ENCODE results near the gene ANKRD34A. TPM values are rescaled to one million over a fixed set of nuclear protein-coding genes. Genes with fewer than 3 reads are reported as not detected.

The ANKRD34A gene
- total RNA-seq, 1 experiment from 2014 or later, result 1.1 TPM

DNA sequence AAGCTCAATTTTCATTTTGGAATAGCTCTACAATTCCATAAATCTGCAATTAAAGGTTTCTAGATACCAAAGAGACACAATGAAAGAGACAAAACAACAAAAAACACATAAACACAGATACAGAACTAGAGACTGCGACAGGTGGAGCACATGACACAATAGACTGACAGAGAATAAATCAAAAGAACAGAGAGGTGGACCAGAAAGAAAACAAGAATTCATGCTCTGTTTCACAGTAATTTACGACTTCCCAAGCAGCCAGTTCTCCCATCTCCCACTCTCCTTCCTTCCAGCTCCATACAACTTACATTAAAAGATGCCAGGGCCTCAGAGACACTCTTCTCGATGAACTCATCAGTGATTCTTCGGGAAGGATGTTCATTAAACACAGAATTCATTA is 22.0 kb downstream of the ANKRD34A start:
- intact Hi-C loops (cut with micrococcal nuclease), result loop anchor here (10.0 kb wide), 1 partner anchor 62 kb away; no protein-coding TSS in a partner anchor
- no peaks in the 10 kb centered on the region for H4K20me1 ChIP-seq (ENCODE audit: insufficient read depth)
- DNase-seq (ENCODE audit: low read depth, low spot score) (no peak), ATAC-seq (no peak)
- no peaks in the 10 kb centered on the region for H3K36me3 ChIP-seq (ENCODE audit: control insufficient read depth in 1 of 2, insufficient read depth in 2 of 2, low read length in 2 of 2)
- ChIA-PET RAD21 (ENCODE audit: low non-redundant PET in 1 of 2, low total read pairs in 2 of 2, uncharacterized antibody in 2 of 2, unreplicated experiment in 2 of 2) (no interaction called here), POLR2A (interaction anchor here (1.1 kb wide), 1 partner anchor 12 kb away, joined by 3 read pairs; no protein-coding TSS in a partner anchor), CTCF (no interaction called here)
- peaks cover 0 to 3% of the 10 kb centered on the region in 2 experiments; a peak in 1 of 4 replicates for H3K4me1 ChIP-seq (ENCODE audit: control insufficient read depth in 1 of 2, insufficient read depth in 2 of 2, low read length in 2 of 2)
- H3K9me2 ChIP-seq (ENCODE audit: insufficient read depth), result no peaks in the 10 kb centered on the region
- H3K27ac ChIP-seq (ENCODE audit: low read depth, low read length), result no peak overlapping the region
- no peak overlapping the region for H3K9ac ChIP-seq (ENCODE audit: low read length)
- no peaks in the 10 kb centered on the region for H3K9me3 ChIP-seq (ENCODE audit: control insufficient read depth in 1 of 2, insufficient read depth in 1 of 2, low read depth in 1 of 2, low read length in 2 of 2)
- BruUV-seq (replicated peaks), result no TSS peak
- H3K4me3 ChIP-seq (replicated peaks in 1 of 2; ENCODE audit: low read depth in 1 of 2, low read length in 2 of 2), result no peak overlapping the region
- H2AFZ ChIP-seq (ENCODE audit: low read depth, low read length, poor library complexity, severe bottlenecking), result no peak overlapping the region
- no peaks in the 10 kb centered on the region for H3K27me3 ChIP-seq (ENCODE audit: insufficient read depth, low read length)
- H3K79me2 ChIP-seq (ENCODE audit: insufficient read depth, low read length), result no peaks in the 10 kb centered on the region
- H3K4me2 ChIP-seq (ENCODE audit: low read length), result no peak overlapping the region
- TF ChIP-seq YY1 (IDR thresholded peaks at IDR 0.05; ENCODE audit: extremely low read depth, insufficient replicate concordance, low read depth, low read length), result no peak
- no peak for TF ChIP-seq CBX3 (IDR thresholded peaks at IDR 0.05; ENCODE audit: low read depth)
- no peak for TF ChIP-seq ZNF274 (IDR thresholded peaks at IDR 0.05; ENCODE audit: low read depth, low read length)
- TF ChIP-seq, protein P1, sequence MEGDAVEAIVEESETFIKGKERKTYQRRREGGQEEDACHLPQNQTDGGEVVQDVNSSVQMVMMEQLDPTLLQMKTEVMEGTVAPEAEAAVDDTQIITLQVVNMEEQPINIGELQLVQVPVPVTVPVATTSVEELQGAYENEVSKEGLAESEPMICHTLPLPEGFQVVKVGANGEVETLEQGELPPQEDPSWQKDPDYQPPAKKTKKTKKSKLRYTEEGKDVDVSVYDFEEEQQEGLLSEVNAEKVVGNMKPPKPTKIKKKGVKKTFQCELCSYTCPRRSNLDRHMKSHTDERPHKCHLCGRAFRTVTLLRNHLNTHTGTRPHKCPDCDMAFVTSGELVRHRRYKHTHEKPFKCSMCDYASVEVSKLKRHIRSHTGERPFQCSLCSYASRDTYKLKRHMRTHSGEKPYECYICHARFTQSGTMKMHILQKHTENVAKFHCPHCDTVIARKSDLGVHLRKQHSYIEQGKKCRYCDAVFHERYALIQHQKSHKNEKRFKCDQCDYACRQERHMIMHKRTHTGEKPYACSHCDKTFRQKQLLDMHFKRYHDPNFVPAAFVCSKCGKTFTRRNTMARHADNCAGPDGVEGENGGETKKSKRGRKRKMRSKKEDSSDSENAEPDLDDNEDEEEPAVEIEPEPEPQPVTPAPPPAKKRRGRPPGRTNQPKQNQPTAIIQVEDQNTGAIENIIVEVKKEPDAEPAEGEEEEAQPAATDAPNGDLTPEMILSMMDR (IDR thresholded peaks at IDR 0.05 in 2 of 3, conservative IDR thresholded peaks at IDR 0.05 in 1 of 3; ENCODE audit: borderline replicate concordance in 1 of 3, insufficient read depth in 1 of 3, low read depth in 2 of 3, low read length in 2 of 3), result no peak
- no peak for TF ChIP-seq SIN3A (IDR thresholded peaks at IDR 0.05; ENCODE audit: low read depth)
- TF ChIP-seq, protein P2, sequence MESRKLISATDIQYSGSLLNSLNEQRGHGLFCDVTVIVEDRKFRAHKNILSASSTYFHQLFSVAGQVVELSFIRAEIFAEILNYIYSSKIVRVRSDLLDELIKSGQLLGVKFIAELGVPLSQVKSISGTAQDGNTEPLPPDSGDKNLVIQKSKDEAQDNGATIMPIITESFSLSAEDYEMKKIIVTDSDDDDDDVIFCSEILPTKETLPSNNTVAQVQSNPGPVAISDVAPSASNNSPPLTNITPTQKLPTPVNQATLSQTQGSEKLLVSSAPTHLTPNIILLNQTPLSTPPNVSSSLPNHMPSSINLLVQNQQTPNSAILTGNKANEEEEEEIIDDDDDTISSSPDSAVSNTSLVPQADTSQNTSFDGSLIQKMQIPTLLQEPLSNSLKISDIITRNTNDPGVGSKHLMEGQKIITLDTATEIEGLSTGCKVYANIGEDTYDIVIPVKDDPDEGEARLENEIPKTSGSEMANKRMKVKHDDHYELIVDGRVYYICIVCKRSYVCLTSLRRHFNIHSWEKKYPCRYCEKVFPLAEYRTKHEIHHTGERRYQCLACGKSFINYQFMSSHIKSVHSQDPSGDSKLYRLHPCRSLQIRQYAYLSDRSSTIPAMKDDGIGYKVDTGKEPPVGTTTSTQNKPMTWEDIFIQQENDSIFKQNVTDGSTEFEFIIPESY (IDR thresholded peaks at IDR 0.05; ENCODE audit: extremely low read depth, insufficient replicate concordance, low read length), result no peak
- TF ChIP-seq, protein P3, sequence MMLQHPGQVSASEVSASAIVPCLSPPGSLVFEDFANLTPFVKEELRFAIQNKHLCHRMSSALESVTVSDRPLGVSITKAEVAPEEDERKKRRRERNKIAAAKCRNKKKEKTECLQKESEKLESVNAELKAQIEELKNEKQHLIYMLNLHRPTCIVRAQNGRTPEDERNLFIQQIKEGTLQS (IDR thresholded peaks at IDR 0.05), result no peak
- TF ChIP-seq RAD21 (IDR thresholded peaks at IDR 0.05; ENCODE audit: low read depth), result no peak
- TF ChIP-seq, protein P4, sequence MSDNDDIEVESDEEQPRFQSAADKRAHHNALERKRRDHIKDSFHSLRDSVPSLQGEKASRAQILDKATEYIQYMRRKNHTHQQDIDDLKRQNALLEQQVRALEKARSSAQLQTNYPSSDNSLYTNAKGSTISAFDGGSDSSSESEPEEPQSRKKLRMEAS (IDR thresholded peaks at IDR 0.05), result no peak
- TF ChIP-seq EZH2phosphoT487 (IDR thresholded peaks at IDR 0.05; ENCODE audit: borderline replicate concordance), result no peak
- TF ChIP-seq TCF7L2 (IDR thresholded peaks at IDR 0.05; ENCODE audit: borderline replicate concordance, extremely low read depth, insufficient read depth, insufficient read length), result no peak

Data from HCT116 (cell line).